HG03175 (cell line): ENCODE data around the gene FTO.

Source experiments
- ATAC-seq: cut with Tn5 transposase; IDR thresholded peaks from one replicate; pipeline ENCODE4 v1.9.1; 2021; ENCODE audit warnings: mild to moderate bottlenecking, moderate library complexity; ENCODE audit not compliant: unreplicated experiment

Gene FTO

GRCh38 chr16:54110016-54110981 lies 406.3 kb downstream of the FTO start:
- ATAC-seq = no peak

- no peak for ATAC-seq
Observed at GRCh38 chr16:54112451-54113206, 408.7 kb downstream of the FTO start.

- ATAC-seq = no peak
Observed at GRCh38 chr16:54115558-54115957, 411.6 kb downstream of the FTO start.

GRCh38 chr16:54116124-54116655 lies 412.2 kb downstream of the FTO start:
- ATAC-seq = no peak

GRCh38 chr16:54118846-54119245 lies 414.9 kb downstream of the FTO start:
- ATAC-seq = no peak

- no peak for ATAC-seq
Observed at GRCh38 chr16:54120846-54121480, 417.0 kb downstream of the FTO start.

GRCh38 chr16:54121539-54122295 lies 417.8 kb downstream of the FTO start:
- ATAC-seq = no peak

GRCh38 chr16:54123766-54124165 lies 419.8 kb downstream of the FTO start:
- no peak for ATAC-seq

- no peak for ATAC-seq
Observed at GRCh38 chr16:54125751-54126655, 422.0 kb downstream of the FTO start.

- ATAC-seq = no peak
Observed at GRCh38 chr16:54126907-54127306, 423.0 kb downstream of the FTO start.

- no peak for ATAC-seq
Observed at GRCh38 chr16:54128629-54129234, 424.8 kb downstream of the FTO start.

GRCh38 chr16:54129810-54130209 lies 425.9 kb downstream of the FTO start:
- no peak for ATAC-seq

GRCh38 chr16:54135361-54136275 lies 431.7 kb downstream of the FTO start:
- ATAC-seq = no peak

- no peak for ATAC-seq
Observed at GRCh38 chr16:54136276-54136625, 432.3 kb downstream of the FTO start.

- ATAC-seq = no peak
Observed at GRCh38 chr16:54140057-54140787, 436.3 kb downstream of the FTO start.

GRCh38 chr16:54140788-54141136 lies 436.8 kb downstream of the FTO start:
- ATAC-seq = no peak

- no peak for ATAC-seq
Observed at GRCh38 chr16:54142787-54143186, 438.8 kb downstream of the FTO start.
